H9 (cell line): ENCODE results near the gene RIT2. TPM values are rescaled to one million over a fixed set of nuclear protein-coding genes. Genes with fewer than 3 reads are reported as not detected.

ENCODE experiments used
- DNase-seq: peaks from one replicate; pipeline ENCODE4 v3.0.0-alpha.2; 2017
- H2AFZ ChIP-seq: one replicate; pipeline ENCODE4 v1.6.1; 2013; ENCODE audit warnings: mild to moderate bottlenecking, low read length, control low read depth, moderate library complexity
- H2AK5ac ChIP-seq: 2 replicates; pipeline ENCODE4 v1.6.1; 2013; ENCODE audit warnings: low read length, control low read depth, mixed read lengths; ENCODE audit not compliant: insufficient read length
- H2BK120ac ChIP-seq: one replicate; pipeline ENCODE4 v1.6.1; 2013; ENCODE audit warnings: low read depth, mild to moderate bottlenecking, low read length, control low read depth, inconsistent platforms; ENCODE audit not compliant: poor library complexity, severe bottlenecking
- H2BK12ac ChIP-seq: 2 replicates; pipeline ENCODE4 v1.6.1; 2013; ENCODE audit warnings: low read length, control low read depth, mixed read lengths, low read depth; ENCODE audit not compliant: insufficient read length
- H2BK15ac ChIP-seq: 2 replicates; pipeline ENCODE4 v1.6.1; 2013; ENCODE audit warnings: low read depth, low read length, control low read depth
- H2BK20ac ChIP-seq: one replicate; pipeline ENCODE4 v1.6.1; 2013; ENCODE audit warnings: low read depth, mild to moderate bottlenecking, low read length, control low read depth, inconsistent platforms; ENCODE audit not compliant: poor library complexity, severe bottlenecking
- H2BK5ac ChIP-seq: 2 replicates; pipeline ENCODE4 v1.6.1; 2013; ENCODE audit warnings: low read length, control low read depth, mixed read lengths; ENCODE audit not compliant: insufficient read length
- H3K14ac ChIP-seq: 2 replicates; pipeline ENCODE4 v1.6.1; 2013; ENCODE audit warnings: low read length, control low read depth; ENCODE audit not compliant: insufficient read depth
- H3K18ac ChIP-seq: 2 replicates; pipeline ENCODE4 v1.6.1; 2013; ENCODE audit warnings: low read depth, mild to moderate bottlenecking, mixed read lengths, low read length, control low read depth; ENCODE audit not compliant: insufficient read length
- H3K23ac ChIP-seq: 2 replicates; pipeline ENCODE4 v1.6.1; 2013; ENCODE audit warnings: low read length, control low read depth, mixed read lengths, low read depth; ENCODE audit not compliant: insufficient read length
- H3K23me2 ChIP-seq: 2 replicates; pipeline ENCODE4 v1.6.1; 2013; ENCODE audit warnings: low read depth, mild to moderate bottlenecking, mixed read lengths, low read length, control low read depth; ENCODE audit not compliant: insufficient read length, poor library complexity, severe bottlenecking
- H3K27ac ChIP-seq: 2 replicates; pipeline ENCODE4 v1.5.1; 2013; ENCODE audit warnings: low read length, control low read depth, mixed read lengths, low read depth; ENCODE audit not compliant: insufficient read length
- H3K27me3 ChIP-seq: 2 replicates; pipeline ENCODE4 v1.6.1; 2013; ENCODE audit warnings: low read length, control low read depth, inconsistent platforms; ENCODE audit not compliant: insufficient read depth
- H3K4ac ChIP-seq: 2 replicates; pipeline ENCODE4 v1.6.1; 2013; ENCODE audit warnings: low read depth, mild to moderate bottlenecking, control low read depth, inconsistent platforms, low read length, moderate library complexity
- H3K4me1 ChIP-seq: 2 replicates; pipeline ENCODE4 v1.6.1; 2013; ENCODE audit warnings: low read length, control low read depth, inconsistent platforms; ENCODE audit not compliant: insufficient read depth
- H3K4me2 ChIP-seq: 2 replicates; pipeline ENCODE4 v1.6.1; 2013; ENCODE audit warnings: low read length, control low read depth, mixed read lengths; ENCODE audit not compliant: insufficient read length, insufficient read depth
- H3K56ac ChIP-seq: 2 replicates; pipeline ENCODE4 v1.6.1; 2013; ENCODE audit warnings: low read depth, mild to moderate bottlenecking, mixed read lengths, low read length, control low read depth; ENCODE audit not compliant: insufficient read length
- H3K79me1 ChIP-seq: 2 replicates; pipeline ENCODE4 v1.6.1; 2013; ENCODE audit warnings: low read depth, mild to moderate bottlenecking, moderate library complexity, low read length, control low read depth, inconsistent platforms; ENCODE audit not compliant: insufficient read depth, poor library complexity, severe bottlenecking
- H3K79me2 ChIP-seq: 2 replicates; pipeline ENCODE4 v1.6.1; 2013; ENCODE audit warnings: low read length, control low read depth, inconsistent platforms; ENCODE audit not compliant: insufficient read depth
- H3K9ac ChIP-seq: 2 replicates; pipeline ENCODE4 v1.6.1; 2013; ENCODE audit warnings: low read length, control low read depth, mixed read lengths; ENCODE audit not compliant: insufficient read length; ENCODE audit errors: extremely low read depth
- H3K9me3 ChIP-seq: one replicate; pipeline ENCODE4 v1.6.1; 2013; ENCODE audit warnings: low read depth, low read length, inconsistent platforms; ENCODE audit not compliant: control insufficient read depth
- H3T11ph ChIP-seq: one replicate; pipeline ENCODE4 v1.6.1; 2013; ENCODE audit warnings: mild to moderate bottlenecking, low read length, control low read depth, inconsistent platforms
- H4K20me1 ChIP-seq: one replicate; pipeline ENCODE4 v1.6.1; 2013; ENCODE audit not compliant: control insufficient read depth, insufficient read length, insufficient read depth
- H4K5ac ChIP-seq: 2 replicates; pipeline ENCODE4 v1.6.1; 2013; ENCODE audit warnings: low read depth, mild to moderate bottlenecking, mixed read lengths, low read length, control low read depth; ENCODE audit not compliant: insufficient read length
- H4K8ac ChIP-seq: replicated peaks from 2 replicates; pipeline ENCODE4 v1.6.1; 2013; ENCODE audit warnings: low read length, control low read depth, mixed read lengths, low read depth; ENCODE audit not compliant: insufficient read length
- H4K91ac ChIP-seq: 2 replicates; pipeline ENCODE4 v1.6.1; 2013; ENCODE audit warnings: low read depth, mild to moderate bottlenecking, moderate library complexity, mixed read lengths, low read length, control low read depth; ENCODE audit not compliant: insufficient read length
- H3K27ac Mint-ChIP-seq, 3 experiments: 2 replicates in 2 of 3; 3 replicates in 1 of 3; pipeline ENCODE4 v1.8.0; 2020 to 2021; ENCODE audit warnings: mixed read lengths in 3 of 3, mild to moderate bottlenecking in 1 of 3, moderate library complexity in 1 of 3
- H3K27me3 Mint-ChIP-seq: 2 replicates; pipeline ENCODE4 v1.8.0; 2021; ENCODE audit warnings: low read depth, mild to moderate bottlenecking, moderate library complexity, mixed read lengths
- H3K36me3 Mint-ChIP-seq, 3 experiments: 2 replicates in 2 of 3; 3 replicates in 1 of 3; pipeline ENCODE4 v1.8.0; 2020 to 2021; ENCODE audit warnings: low read depth in 3 of 3, mixed read lengths in 3 of 3; ENCODE audit not compliant: insufficient read depth in 1 of 3
- H3K4me1 Mint-ChIP-seq, 2 experiments: 2 replicates each; pipeline ENCODE4 v1.8.0; 2020; ENCODE audit warnings: mixed read lengths in 2 of 2
- H3K4me3 Mint-ChIP-seq, 2 experiments: 2 replicates in 1 of 2; 3 replicates in 1 of 2; pipeline ENCODE4 v1.8.0; 2020 to 2021; ENCODE audit warnings: mild to moderate bottlenecking in 2 of 2, mixed read lengths in 2 of 2, moderate library complexity in 1 of 2
- H3K9me3 Mint-ChIP-seq, 2 experiments: 2 replicates in 1 of 2; 3 replicates in 1 of 2; pipeline ENCODE4 v1.8.0; 2020; ENCODE audit warnings: mild to moderate bottlenecking in 2 of 2, mixed read lengths in 2 of 2, moderate library complexity in 1 of 2
- CTCF ChIP-seq: fragments of 200-600 bp; sonication (generic); conservative IDR thresholded peaks from 3 replicates; pipeline ENCODE4 v1.8.0; 2021; ENCODE audit warnings: antibody characterized with exemption, mild to moderate bottlenecking
- WGBS: extraction: QIAGEN DNeasy Blood & Tissue Kit; methylation state at CpG from one replicate; pipeline ENCODE4 v1.1.7; 2013; ENCODE audit warnings: missing lambda C conversion rate, low lambda C conversion rate, mixed read lengths; ENCODE audit not compliant: insufficient read length; ENCODE audit errors: extremely low coverage; 5-methylcytosine and 5-hydroxymethylcytosine counted together
- total RNA-seq: library from RNA; stranded (reverse); gene quantifications from 2 replicates; pipeline ENCODE4 v1.2.1, GENCODE V29; 2021

The RIT2 gene
- total RNA-seq, 1 experiment from 2014 or later: 1.2 TPM

DNA sequence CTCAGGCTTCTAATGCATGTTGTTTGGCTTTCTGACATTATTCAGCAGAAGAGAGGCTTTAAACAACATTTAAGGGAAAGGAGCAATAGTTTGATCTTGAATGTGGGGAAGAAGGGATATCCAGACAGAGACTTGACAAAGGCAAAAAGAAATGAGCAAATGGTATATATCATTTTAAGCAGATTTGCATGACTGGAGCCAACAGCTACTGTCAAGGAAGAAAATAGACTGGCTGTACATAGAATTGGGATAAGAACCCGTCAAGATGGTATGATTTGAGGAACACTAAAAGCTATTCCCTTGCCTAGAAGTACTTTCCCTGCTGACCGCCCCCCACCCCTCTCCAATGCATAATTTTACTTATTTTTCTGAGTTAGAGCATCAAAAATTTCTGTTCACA is 174.5 kb downstream of the RIT2 start:
- Histone ChIP-seq H4K91ac (no peak overlapping the region), H4K8ac (no peak overlapping the region), H3K14ac (no peak overlapping the region), H3K79me2 (no peaks in the 10 kb centered on the region), H3K23ac (no peak overlapping the region), H3K9ac (no peak overlapping the region), H2BK120ac (no peak overlapping the region), H4K5ac (no peak overlapping the region), H2AFZ (no peak overlapping the region), H2BK15ac (no peak overlapping the region), H2AK5ac (no peak overlapping the region), H3K27me3 (no peaks in the 10 kb centered on the region), H3K27ac (no peak overlapping the region), H3K4me2 (no peak overlapping the region), H3K79me1 (no peaks in the 10 kb centered on the region), H3K56ac (no peak overlapping the region), H2BK5ac (no peak overlapping the region), H2BK20ac (no peak overlapping the region), H3K18ac (no peak overlapping the region), H2BK12ac (no peak overlapping the region), H3K4ac (no peak overlapping the region), H3K9me3 (no peaks in the 10 kb centered on the region), H3K23me2 (no peaks in the 10 kb centered on the region), H3T11ph (no peak overlapping the region), H3K4me1 (no peaks in the 10 kb centered on the region; the same call in 1 of the 2 replicates), H4K20me1 (no peaks in the 10 kb centered on the region)
- Mint-ChIP-seq H3K27ac (no peak overlapping the region; a peak in 1 of 7 replicates), H3K27me3 (no peaks in the 10 kb centered on the region), H3K36me3 (peaks cover 4 to 10% (median 4%) of the 10 kb centered on the region in 3 experiments; a peak in 4 of 7 replicates), H3K4me1 (peaks cover 15 to 22% of the 10 kb centered on the region in 2 experiments), H3K9me3 (peaks cover 0 to 2% of the 10 kb centered on the region in 2 experiments; a peak in 2 of 5 replicates), H3K4me3 (no peak overlapping the region)
- no peak for TF ChIP-seq CTCF
- no peak for DNase-seq
- WGBS: no CpG with 5 or more reads among the region's 2 CpGs
